ENCODE measurements around the gene GSKIP.

GSKIP gene

DNA sequence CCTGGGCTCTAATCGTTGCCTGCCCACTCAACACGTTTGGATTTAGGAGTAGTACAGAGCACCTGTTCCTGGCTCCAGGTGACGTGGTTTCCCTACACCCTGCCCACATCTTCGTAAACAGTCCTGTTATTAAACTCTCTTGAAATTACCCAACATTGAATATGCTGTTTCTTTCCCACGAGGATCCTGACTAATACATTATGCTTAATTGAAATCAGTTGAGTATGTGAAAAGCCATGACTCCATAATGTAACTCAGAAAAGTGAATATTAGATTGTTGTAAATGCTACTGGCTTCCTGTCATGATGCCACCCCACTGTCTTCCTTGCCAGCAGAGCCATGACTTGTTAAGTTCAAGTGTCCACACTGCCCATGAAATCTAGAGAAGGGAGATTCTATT lies 50.2 kb downstream of the GSKIP start:
- Histone ChIP-seq H3K9me3 (ENCODE audit: control insufficient read depth, insufficient read depth, low read depth, low read length) (no peaks in the 10 kb centered on the region), H3K4me1 (ENCODE audit: control insufficient read depth, insufficient read depth, low read length) (no peaks in the 10 kb centered on the region), H3K36me3 (ENCODE audit: control insufficient read depth in 2 of 2, insufficient read depth in 1 of 2, low read length in 2 of 2) (no peaks in the 10 kb centered on the region), H3K27ac (ENCODE audit: extremely low read depth, low read depth, low read length) (no peak overlapping the region), H3K4me3 (ENCODE audit: low read depth, low read length) (no peak overlapping the region)
- ChIA-PET CTCF (no interaction called here), POLR2A (no interaction called here)
- TF ChIP-seq ZNF248 (tag by site-specific recombination; IDR thresholded peaks at IDR 0.05) (no peak), ZNF555 (tag by site-specific recombination; conservative IDR thresholded peaks at IDR 0.05) (no peak), ZNF174 (tag by site-specific recombination; IDR thresholded peaks at IDR 0.05) (no peak), ZNF529 (tag by site-specific recombination; IDR thresholded peaks at IDR 0.05; ENCODE audit: insufficient replicate concordance) (no peak), ZNF629 (tag by site-specific recombination; IDR thresholded peaks at IDR 0.05) (no peak), ZNF324 (tag by site-specific recombination; IDR thresholded peaks at IDR 0.05) (no peak), ZBTB48 (tag by site-specific recombination; IDR thresholded peaks at IDR 0.05) (no peak), ZNF239 (tag by site-specific recombination; IDR thresholded peaks at IDR 0.05) (no peak), ZNF2 (tag by site-specific recombination; IDR thresholded peaks at IDR 0.05) (no peak), ZNF624 (tag by site-specific recombination; IDR thresholded peaks at IDR 0.05) (no peak), ZNF157 (tag by site-specific recombination; IDR thresholded peaks at IDR 0.05) (no peak)
- TF ChIP-seq, protein P1, sequence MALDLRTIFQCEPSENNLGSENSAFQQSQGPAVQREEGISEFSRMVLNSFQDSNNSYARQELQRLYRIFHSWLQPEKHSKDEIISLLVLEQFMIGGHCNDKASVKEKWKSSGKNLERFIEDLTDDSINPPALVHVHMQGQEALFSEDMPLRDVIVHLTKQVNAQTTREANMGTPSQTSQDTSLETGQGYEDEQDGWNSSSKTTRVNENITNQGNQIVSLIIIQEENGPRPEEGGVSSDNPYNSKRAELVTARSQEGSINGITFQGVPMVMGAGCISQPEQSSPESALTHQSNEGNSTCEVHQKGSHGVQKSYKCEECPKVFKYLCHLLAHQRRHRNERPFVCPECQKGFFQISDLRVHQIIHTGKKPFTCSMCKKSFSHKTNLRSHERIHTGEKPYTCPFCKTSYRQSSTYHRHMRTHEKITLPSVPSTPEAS (tag by site-specific recombination; IDR thresholded peaks at IDR 0.05), result no peak
- TF ChIP-seq, protein P2, sequence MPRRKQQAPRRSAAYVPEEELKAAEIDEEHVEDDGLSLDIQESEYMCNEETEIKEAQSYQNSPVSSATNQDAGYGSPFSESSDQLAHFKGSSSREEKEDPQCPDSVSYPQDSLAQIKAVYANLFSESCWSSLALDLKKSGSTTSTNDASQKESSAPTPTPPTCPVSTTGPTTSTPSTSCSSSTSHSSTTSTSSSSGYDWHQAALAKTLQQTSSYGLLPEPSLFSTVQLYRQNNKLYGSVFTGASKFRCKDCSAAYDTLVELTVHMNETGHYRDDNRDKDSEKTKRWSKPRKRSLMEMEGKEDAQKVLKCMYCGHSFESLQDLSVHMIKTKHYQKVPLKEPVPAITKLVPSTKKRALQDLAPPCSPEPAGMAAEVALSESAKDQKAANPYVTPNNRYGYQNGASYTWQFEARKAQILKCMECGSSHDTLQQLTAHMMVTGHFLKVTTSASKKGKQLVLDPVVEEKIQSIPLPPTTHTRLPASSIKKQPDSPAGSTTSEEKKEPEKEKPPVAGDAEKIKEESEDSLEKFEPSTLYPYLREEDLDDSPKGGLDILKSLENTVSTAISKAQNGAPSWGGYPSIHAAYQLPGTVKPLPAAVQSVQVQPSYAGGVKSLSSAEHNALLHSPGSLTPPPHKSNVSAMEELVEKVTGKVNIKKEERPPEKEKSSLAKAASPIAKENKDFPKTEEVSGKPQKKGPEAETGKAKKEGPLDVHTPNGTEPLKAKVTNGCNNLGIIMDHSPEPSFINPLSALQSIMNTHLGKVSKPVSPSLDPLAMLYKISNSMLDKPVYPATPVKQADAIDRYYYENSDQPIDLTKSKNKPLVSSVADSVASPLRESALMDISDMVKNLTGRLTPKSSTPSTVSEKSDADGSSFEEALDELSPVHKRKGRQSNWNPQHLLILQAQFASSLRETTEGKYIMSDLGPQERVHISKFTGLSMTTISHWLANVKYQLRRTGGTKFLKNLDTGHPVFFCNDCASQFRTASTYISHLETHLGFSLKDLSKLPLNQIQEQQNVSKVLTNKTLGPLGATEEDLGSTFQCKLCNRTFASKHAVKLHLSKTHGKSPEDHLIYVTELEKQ (tag by site-specific recombination; IDR thresholded peaks at IDR 0.05; ENCODE audit: borderline replicate concordance), result no peak

DNA sequence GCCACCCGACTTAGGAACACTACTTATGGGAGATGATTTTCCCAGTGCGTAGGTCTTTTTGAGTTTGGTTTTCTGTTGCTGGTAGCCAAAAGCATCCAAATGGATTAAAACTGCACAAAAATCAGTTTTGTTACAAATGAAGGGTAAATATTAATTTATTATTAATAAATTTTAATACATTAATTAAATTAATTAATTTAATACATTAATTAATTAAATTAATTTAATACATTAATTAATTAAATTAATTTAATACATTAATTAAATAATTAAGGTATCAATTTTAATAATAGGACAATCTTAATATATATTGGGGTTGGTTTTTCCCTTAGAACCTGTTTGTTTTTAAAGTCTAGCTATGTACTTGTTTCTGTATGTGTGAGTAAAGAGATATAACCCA lies 52.2 kb downstream of the GSKIP start:
- no peaks in the 10 kb centered on the region for H3K4me1 ChIP-seq (ENCODE audit: control insufficient read depth, insufficient read depth, low read length)
- no peak overlapping the region for H3K4me3 ChIP-seq (ENCODE audit: low read depth, low read length)
- no peaks in the 10 kb centered on the region for H3K9me3 ChIP-seq (ENCODE audit: control insufficient read depth, insufficient read depth, low read depth, low read length)
- no peaks in the 10 kb centered on the region for H3K36me3 ChIP-seq (ENCODE audit: control insufficient read depth in 2 of 2, insufficient read depth in 1 of 2, low read length in 2 of 2)
- ChIA-PET POLR2A (interaction anchor here (0.6 kb wide), 1 partner anchor 124 kb away, joined by 5 read pairs; no protein-coding TSS in a partner anchor), CTCF (no interaction called here)
- TF ChIP-seq ZNF600 (tag by site-specific recombination; IDR thresholded peaks at IDR 0.05) (no peak), ZNF404 (tag by site-specific recombination; IDR thresholded peaks at IDR 0.05) (no peak), SCRT2 (tag by site-specific recombination; IDR thresholded peaks at IDR 0.05) (no peak), YY1 (tag by site-specific recombination; IDR thresholded peaks at IDR 0.05) (no peak)
- no peak overlapping the region for H3K27ac ChIP-seq (ENCODE audit: extremely low read depth, low read depth, low read length)

DNA sequence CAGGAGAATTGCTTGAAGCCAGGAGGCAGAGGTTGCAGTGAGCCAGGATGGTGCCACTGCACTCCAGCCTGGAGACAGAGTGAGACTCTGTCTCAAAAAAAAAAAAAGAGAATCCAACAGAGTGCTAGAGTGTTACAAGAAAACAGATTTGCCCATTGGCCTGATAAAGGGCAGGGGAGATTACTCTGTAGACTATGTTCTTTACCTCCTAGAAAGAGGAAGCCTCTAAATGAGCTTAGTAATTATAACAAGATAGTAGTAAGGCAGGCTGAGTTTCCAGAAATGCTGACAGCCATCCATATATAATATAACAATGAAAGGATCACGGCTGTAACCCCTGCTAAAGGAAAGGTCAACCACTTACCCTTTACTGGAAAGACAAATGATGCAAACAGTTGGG lies 53.0 kb downstream of the GSKIP start:
- H3K4me1 ChIP-seq (ENCODE audit: control insufficient read depth, insufficient read depth, low read length), result no peaks in the 10 kb centered on the region
- no peak overlapping the region for H3K27ac ChIP-seq (ENCODE audit: extremely low read depth, low read depth, low read length)
- CTCF ChIA-PET, result interaction anchor here (0.7 kb wide), 2 partner anchors 67 to 345 kb away, joined by 3 read pairs; no protein-coding TSS in a partner anchor
- no peaks in the 10 kb centered on the region for H3K9me3 ChIP-seq (ENCODE audit: control insufficient read depth, insufficient read depth, low read depth, low read length)
- TF ChIP-seq ZFHX2 (tag by site-specific recombination; conservative IDR thresholded peaks at IDR 0.05) (no peak), SP3 (tag by site-specific recombination; IDR thresholded peaks at IDR 0.05) (no peak), ZBTB17 (tag by site-specific recombination; IDR thresholded peaks at IDR 0.05) (no peak), SCRT2 (tag by site-specific recombination; IDR thresholded peaks at IDR 0.05) (no peak), ZNF626 (tag by site-specific recombination; IDR thresholded peaks at IDR 0.05) (no peak), HOXD13 (CRISPR knock-in tag; IDR thresholded peaks at IDR 0.05; ENCODE audit: borderline replicate concordance) (no peak), ZSCAN16 (tag by site-specific recombination; IDR thresholded peaks at IDR 0.05) (no peak), ZNF791 (tag by site-specific recombination; IDR thresholded peaks at IDR 0.05) (no peak), PRDM1 (tag by site-specific recombination; IDR thresholded peaks at IDR 0.05) (no peak), ZNF366 (tag by site-specific recombination; conservative IDR thresholded peaks at IDR 0.05) (no peak), ZFP3 (tag by site-specific recombination; IDR thresholded peaks at IDR 0.05; ENCODE audit: low read depth) (no peak)
- POLR2A ChIA-PET, result interaction anchor here (0.7 kb wide), 1 partner anchor 62 kb away, joined by 4 read pairs; no protein-coding TSS in a partner anchor
- no peak overlapping the region for H3K4me3 ChIP-seq (ENCODE audit: low read depth, low read length)
- H3K36me3 ChIP-seq (ENCODE audit: control insufficient read depth in 2 of 2, insufficient read depth in 1 of 2, low read length in 2 of 2), result no peaks in the 10 kb centered on the region
